NCI-H2107 treated with DMSO at 0.1 percent for 48 hours (cell line): ENCODE results near the gene HLX.

Experiments
- DNase-seq: peaks from one replicate; lab custom pipeline; 2025; ENCODE audit not compliant: unreplicated experiment; lab: John Stamatoyannopoulos, UW

The HLX gene, protein sequence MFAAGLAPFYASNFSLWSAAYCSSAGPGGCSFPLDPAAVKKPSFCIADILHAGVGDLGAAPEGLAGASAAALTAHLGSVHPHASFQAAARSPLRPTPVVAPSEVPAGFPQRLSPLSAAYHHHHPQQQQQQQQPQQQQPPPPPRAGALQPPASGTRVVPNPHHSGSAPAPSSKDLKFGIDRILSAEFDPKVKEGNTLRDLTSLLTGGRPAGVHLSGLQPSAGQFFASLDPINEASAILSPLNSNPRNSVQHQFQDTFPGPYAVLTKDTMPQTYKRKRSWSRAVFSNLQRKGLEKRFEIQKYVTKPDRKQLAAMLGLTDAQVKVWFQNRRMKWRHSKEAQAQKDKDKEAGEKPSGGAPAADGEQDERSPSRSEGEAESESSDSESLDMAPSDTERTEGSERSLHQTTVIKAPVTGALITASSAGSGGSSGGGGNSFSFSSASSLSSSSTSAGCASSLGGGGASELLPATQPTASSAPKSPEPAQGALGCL

DNA sequence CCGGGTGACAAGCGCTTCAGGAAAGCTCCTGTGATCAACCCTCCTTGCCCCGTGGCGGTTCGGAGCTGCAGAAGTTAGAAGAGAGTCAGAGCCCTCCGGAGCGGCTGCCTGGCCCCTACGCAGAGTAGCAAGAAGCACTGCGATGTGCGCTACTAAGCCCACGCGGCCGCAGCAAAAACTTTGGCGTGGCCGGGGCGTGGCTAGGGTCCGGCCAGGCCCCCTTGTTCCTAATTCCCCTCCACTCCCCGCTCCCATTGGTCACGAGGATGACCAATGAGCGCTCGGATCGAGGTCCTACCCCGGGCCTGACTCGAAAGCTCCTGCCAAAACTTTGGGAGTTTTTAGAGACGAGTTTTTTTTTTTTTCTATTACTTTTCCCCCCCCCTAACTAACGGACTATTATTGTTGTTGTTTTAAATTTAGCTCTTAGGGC is at the start of gene HLX:
HLX (plus strand) TSS at position 368 of the 433 bp plus-strand sequence. CDS start 415 bp downstream, outside the sequence.
- DNase-seq: no peak

DNA sequence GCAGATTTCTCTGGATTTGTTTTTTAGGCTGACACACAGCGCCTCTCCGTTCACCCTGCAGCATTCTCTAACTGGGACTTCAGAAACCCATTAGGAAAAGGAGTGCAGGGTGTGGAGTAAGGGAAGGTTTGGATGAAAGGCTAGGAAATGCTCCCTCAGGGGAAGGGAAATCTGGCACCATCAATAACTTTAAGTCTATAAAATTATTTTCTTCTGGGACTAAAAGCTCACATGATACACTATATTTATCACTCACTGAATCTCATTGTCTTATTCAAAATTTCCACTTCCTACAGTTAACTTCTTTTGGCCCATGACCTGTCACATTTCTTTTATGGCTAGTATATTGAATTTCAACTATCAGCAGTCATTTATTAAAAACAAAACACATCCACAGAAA is 45.8 kb upstream of the HLX start:
- no peak for DNase-seq

DNA sequence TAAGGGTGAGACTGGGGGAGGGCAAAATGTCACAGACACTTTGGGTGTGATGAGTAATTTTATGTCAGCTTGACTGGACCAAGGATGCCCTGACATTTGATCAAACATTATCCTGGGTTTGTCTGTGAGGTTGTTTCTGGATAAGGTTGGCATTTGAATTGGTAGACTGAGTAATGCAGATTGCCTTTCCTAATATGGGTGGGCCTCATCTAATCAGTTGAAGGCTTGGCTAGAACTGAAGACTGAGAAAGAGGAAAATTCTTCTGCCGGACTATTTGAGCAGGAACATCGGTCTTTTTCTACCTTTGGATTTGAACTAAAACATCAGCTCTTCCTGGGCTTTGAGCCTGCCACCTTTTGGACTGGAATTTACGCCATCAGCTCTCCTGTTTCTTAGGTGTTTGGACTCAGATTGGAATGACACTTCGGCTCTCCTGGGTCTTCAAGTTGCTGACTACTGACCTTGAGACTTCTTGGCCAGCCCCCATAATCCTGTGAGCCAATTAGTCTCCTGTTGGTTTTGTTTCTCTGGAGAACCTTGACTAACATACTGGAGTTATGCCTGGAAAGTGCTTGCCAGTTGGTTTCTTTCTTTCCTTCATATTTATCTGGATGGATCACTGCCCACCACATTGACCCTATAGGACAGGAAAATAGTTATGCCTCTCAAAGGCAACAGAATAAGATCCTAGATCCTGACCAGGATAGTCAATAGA is 44.9 kb upstream of the HLX start:
- no peak for DNase-seq

DNA sequence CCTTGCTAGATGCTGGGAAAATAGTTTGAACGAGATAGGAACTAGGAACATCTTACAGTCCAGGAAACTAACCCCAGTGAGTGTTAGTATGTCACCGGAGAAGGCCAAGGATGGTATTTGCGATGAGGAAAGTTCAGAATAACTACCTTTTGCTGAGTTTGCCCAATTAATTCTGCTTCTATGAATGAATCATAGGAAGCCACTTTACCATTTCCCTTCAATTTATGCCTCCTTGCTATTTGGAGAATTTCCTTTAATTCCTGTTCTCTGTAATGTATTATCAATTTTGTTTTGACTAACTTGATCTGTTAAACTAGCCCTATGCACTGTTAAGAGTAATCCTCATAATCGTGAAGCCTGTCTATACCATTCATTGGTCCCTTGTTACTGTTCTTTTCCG is 40.7 kb upstream of the HLX start:
- DNase-seq: no peak

DNA sequence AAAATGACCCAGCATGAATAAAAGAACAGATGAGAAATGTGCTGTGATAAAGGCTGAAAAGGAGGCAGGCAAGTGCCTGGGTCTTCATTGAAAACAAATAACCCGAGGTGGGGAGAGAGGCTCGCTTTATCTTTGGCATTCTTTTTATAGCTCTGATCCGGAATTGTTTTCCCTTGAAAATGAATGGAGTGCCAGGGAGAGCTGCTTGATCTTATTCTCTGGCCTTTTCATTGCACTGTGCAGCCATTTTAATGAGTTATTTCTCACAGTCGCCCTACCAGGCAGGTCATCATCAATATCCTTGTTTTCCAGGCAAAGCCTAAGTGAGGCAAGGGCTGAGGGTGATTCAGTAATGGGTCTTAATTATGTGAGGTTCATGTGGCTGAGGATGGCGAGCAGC is 39.8 kb upstream of the HLX start:
- DNase-seq: no peak

DNA sequence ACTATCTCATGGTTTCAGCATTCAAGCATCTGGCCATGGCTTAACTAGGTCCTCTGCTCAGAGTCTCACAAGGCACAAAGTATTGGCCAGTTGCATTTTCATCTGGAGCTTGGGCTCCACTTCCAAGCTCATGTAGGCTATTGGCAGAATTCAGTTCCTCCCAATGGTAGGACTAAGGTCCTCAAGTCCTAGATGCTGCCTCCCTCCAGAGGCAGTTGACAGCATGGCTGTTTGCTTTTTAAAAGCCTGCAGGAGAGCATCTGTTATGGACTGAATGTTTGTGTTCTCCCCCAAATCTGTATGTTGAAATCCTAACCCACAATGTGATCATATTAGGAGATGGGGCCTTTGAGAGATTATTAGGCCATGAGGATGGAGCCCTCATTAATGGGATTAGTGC is 38.0 kb upstream of the HLX start:
- DNase-seq: no peak

DNA sequence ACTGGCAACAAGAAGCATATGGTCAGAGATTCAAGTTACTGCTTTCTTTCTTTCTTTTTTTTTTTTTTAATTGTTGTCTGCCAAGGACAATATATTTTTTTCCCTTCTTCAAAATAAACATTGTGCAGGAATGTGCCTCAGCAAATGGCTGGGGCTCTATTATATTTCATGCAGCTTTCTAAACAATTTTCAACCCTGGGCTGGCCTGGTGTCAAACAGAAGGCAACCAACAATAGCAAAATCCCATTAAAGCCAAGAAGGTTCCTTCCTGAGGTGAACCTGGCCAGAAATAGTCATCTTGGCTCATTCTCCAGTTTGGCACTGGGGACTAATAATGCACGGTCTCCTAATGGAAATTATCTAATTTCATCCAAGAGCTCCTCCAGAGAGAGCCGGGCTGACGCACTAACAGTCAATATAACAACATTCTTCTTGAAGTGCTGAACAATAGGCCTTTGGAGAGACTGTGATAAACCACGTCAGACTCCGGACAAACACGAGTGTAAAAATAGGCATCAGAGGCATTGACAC is 35.7 kb upstream of the HLX start:
- no peak for DNase-seq

DNA sequence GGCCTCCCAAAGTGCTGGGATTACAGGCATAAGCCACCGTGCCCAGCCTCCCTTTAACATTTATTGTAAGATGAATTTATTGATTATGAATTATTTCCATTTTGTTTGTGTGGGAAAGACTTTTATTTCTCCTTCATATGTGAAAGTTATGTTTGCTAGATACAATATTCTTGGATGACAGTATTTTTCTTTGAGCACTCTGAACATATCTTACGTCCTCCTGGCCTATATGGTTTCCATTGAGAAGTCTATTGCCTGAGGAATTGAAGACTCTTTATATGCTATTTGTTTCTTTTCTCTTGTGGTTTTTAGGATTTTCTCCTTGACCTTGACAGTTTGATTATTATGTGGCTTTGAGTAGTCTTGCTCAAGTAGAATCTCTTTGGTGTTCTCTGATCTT is 26.8 kb upstream of the HLX start:
- no peak for DNase-seq

DNA sequence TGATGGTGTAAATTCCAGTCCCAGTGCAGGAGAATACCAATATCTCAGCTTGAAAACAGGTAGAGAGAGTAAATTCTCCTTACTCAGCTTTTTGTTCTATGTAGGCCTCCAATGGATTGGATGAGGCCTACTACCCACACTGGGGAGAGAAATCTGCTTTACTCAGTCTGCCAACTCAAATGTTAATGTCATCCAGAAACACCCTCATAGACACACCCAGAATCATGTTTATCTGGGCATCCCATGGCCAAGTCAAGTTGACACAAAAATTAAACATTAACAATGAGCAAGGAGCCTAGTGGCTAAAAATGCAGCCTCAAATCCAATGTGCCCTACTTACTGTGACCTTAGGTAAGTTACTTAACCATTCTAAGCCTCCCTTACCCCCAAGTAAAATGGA is 6.9 kb upstream of the HLX start:
- no peak for DNase-seq

DNA sequence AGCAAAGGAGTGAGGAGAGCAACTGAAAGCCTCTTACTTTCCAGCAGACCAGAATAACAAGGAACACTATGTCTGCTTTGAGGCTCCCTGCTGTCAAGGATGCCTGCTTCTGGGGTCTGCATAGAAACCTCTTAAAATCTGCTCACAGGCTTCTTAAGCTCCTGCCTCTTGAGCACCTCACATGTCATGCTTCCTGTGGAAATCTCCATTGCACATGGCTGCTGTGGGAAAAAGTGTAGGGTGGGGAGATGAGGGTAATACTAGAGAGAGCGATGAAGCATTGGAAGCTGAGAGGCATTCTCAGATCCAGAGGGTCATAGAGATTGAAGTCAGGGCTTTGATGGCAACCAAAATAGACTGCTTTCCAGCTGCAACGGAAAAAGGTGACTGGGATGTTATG is 6.2 kb upstream of the HLX start:
- no peak for DNase-seq

DNA sequence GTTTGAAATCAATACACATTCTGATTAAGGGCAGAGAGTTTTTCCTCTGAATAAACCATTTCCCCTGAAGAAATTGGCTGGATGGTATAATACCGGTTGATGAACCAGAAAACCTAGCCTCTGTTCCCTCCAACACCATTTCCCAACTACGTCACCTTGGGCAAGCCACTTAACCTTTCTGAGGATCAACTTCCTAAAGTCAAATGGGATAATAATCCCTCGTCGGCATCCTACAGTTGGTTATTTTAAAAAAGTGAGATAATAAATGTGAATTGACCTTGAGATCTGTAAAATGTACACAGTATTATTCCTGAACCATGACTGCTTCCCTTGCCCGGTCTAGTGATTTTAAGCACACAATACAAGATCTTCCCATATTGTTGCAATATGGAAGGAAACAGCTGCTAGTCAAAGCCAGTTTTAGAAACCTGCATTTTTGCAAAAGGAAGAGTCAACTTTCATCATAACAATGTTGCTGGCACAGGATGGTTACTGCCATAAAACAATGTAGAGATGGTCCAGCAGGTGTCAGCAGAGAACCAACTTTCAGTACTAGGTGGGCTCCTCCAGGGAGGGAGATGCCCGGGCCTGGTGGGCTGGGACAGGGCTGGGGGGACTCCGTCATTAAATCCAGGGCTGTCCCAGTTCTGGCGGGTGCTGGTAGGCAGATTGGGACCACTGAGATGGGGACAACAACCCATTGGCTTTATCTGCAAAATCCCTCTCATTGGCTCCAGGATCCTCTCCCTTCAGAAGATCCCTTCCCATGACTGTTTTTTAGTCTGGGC is 5.2 kb upstream of the HLX start:
- no peak for DNase-seq

DNA sequence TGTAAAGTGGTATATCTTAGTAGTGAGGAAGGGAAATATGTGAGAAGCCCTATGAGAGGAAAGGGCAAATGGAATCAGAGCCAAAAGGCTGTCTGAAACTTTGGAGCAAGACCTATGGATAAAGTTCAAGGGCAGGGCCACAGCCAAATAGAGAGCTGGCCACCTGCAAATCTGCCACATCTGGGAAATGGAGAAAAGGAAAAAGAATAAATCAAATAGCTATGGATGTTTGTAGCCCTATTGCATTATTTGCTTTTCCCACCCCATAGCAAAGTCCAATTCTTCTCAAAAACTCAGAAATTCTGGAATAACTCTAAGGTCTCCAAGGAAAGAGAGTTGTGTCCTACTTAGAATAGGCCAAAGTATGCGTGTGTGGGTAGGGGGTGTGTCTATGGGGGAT is 4.0 kb upstream of the HLX start:
- no peak for DNase-seq

DNA sequence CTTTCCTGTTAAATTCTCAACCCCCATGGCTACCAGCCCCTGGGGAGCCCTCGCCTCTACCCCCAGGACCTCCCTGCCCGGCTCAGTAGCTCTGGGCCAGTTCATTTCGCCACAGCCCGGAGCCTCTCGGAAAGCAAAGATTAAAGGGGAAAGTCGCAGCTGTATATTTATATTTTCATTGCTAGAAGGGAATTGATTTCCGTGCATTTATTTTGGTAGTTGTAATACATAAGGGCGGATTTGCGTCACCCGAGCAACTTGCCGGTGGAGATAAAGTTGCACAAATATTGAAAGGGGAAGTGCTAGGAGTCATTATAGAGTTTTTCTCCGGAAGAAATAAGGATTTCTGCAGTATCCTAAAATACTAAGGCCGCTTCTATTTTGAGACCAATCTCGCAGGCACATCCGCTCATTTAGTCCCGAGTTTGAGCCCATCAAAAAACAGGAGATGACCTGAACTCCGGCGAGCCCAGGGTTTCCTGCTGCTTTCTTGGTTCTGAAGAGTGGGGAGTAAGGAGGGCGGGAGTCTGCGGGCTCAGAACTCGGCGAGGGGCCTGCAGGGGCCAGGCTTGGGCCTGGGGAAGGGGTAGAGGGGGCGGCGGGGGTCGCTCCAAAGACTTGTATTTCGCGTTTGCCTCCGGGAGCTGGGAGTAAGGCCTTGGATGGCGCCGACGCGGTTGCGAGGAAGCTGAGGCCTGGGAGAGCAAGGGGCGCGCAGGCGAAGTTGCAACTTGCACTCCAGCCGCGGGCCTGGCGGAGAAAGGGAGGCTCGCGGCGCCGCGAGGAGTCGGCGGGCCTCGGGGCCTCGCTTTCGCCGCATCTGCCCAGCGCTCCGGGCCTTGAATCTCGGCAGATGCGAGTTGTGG is 2.5 kb upstream of the HLX start:
- no peak for DNase-seq

DNA sequence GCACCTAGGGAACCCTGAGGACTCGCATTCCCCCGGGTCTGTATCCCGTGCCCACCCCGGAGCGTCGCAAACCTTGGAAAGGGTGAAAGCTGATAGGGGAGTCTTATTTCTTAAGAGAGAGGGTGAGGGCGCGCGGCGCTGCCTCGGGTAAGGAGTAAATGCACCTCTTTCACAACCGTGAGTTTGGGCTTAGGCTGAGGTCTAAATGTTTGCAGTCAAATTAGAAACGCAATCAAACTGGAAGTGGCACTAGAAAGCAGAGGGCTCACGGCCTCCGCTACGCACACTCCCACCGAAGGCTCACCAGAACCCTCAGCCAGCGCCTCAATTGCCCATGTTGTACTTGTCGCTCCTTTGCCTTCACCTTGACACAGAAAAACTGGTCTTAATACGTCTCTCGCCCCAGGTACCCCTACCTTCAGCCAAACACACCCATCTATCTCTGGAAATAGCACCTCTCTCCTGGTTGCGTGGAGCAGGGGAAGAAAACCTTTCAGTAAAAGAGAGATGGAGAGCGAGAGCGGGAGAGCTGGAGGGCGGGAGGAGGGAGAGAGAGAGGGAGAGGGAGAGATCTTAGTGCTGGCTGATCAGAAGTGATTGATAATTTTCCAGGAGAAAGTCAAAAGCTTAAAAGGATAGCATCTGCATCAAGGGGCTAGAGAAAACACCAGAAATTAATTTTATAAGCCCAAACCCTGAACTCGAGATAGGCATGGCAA is 1.7 kb upstream of the HLX start:
- no peak for DNase-seq

DNA sequence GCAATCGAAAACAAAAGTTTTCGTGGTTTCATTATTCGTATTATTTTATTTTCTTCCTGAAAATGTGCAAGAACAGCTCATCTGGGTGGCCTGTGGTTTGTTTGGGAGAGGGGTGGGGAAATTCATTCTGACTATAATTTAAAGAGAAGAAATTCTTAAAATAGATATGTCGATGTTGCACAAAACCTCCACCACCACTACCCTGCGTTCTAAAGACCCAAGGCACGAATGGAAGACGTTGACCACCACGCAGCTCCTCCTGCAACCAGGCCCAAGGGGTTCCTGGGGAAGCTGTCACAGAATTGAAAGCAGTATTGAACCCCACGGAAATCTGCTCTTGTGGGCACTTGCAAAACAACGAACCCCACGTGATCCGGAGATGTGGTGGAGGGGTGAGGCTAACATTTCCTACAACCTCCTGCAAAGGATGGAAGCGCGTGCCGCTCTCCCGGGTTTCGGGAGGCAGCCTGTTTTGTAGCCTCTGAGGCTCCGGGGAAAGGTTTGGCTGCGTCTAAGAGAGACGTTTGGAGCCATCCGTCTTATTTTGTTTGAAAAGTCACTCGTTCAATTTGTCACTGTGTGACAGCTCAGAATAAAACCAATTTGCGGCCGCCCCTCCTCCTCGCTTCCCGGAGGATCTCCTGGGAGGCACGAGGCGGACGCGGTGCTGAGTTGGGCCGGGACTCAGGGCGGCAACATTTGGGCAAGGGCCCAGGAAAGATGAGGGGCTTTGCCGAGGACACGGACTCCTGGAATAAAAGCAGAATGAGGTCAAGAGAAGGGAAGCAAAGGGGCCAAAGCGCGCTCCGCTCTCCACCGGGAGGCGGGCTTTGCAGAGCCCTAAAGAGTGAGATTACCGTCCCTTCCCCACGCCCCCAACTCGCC is 810 bp upstream of the HLX start:
- DNase-seq: no peak

DNA sequence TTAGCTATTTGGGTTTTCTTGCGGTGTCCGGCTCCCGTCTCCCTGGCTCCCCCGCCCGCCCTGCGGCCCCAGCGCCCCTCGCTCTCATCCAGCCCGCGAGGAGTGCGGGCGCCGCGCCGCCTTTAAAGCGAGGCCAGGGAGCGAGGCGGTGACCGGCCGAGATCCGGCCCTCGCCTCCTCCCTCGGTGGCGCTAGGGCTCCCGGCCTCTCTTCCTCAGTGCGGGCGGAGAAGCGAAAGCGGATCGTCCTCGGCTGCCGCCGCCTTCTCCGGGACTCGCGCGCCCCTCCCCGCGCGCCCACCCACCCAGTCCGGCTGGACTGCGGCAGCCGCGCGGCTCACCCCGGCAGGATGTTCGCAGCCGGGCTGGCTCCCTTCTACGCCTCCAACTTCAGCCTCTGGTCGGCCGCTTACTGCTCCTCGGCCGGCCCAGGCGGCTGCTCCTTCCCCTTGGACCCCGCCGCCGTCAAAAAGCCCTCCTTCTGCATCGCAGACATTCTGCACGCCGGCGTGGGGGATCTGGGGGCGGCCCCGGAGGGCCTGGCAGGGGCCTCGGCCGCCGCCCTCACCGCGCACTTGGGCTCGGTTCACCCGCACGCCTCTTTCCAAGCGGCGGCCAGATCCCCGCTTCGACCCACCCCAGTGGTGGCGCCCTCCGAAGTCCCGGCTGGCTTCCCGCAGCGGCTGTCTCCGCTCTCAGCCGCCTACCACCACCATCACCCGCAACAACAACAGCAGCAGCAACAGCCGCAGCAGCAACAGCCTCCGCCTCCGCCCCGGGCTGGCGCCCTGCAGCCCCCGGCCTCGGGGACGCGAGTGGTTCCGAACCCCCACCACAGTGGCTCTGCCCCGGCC is 492 bp downstream of the HLX start:
- no peak for DNase-seq

DNA sequence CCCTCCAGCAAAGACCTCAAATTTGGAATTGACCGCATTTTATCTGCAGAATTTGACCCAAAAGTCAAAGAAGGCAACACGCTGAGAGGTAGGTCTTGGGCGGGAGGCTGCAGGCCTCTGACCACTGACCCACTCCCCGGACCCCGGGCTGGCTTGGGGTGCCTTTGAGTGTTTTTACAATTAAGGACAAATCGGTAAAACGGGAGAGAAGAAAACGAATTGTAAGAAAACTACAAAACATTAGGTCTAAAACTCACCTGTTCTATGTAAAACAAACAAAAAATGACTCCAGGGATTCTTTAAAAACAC is 1.1 kb downstream of the HLX start:
- DNase-seq: no peak
